Epithelial cell of esophagus (primary cell): ENCODE data around the gene AHRR.

Experiments
- DNase-seq: peaks from one replicate; pipeline ENCODE4 v3.0.0; 2010; ENCODE audit warnings: low read depth
- H3K4me3 ChIP-seq: 2 replicates; pipeline ENCODE4 v1.5.1; 2011; ENCODE audit warnings: mild to moderate bottlenecking, low read length, control low read depth
- CTCF ChIP-seq: IDR thresholded peaks from 2 replicates; pipeline ENCODE4 v1.5.1; 2011; ENCODE audit warnings: low read depth, mild to moderate bottlenecking, low read length, control low read depth, inconsistent platforms; ENCODE audit not compliant: insufficient read depth; ENCODE audit errors: missing control alignments

The AHRR gene

GRCh38 chr5:439636-440035 is 118.1 kb downstream of the AHRR start:
- H3K4me3 ChIP-seq: no peak overlapping the region
- no peak for DNase-seq
- no peak for TF ChIP-seq CTCF

- DNase-seq: no peak
- no peak for TF ChIP-seq CTCF
- no peak overlapping the region for H3K4me3 ChIP-seq
Measured at GRCh38 chr5:440401-441201, 119.1 kb downstream of the AHRR start.

- no peak for DNase-seq
- peak overlapping the region; percentile 96 for H3K4me3 ChIP-seq
- TF ChIP-seq CTCF: no peak
Measured at GRCh38 chr5:441996-442334, 120.5 kb downstream of the AHRR start.

DNA sequence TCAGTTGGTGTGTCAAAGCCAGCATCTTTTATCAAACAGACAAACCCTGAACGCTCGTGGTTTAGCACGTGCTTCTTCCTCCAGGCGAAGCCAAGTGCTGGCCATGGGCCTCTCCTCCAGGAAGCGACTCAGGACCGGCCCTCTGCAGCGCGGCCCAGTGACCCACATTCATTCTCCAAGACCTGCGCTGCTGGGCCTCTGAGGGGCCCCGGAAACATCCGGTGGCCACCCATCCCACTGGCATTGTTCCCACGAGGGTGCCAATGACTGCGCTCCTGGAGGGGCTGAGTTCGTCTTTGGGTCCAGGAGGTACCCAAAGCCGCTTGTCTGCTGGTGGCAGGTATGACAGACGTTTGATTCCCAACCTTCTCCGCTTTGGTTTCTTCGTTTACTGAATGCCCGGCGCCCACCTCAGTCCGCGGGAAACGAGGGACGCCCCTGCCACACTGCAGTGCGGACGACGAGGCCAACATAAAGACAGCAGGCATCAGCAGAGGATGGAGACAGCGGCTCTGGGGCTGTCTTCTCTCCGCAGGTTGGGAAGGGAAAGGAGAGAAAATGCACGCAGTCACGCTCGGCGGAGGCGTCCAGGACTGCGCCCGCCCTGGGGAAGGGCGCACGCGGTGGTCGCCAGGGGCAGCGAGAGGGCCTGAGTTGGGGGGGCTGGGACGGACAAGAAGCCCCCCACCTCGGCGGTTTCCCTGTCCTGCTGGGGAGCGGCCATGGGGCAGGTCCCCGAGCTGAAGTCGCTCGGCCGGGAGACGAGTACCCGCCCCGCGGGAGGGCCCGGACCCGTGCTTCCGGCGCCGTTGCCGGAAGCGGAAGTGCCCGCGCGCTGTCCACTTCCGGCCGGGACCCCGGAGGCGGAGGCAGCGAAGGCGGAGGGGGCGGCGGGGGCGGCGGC is 121.1 kb downstream of the AHRR start, which contains the start of gene EXOC3:
EXOC3 (plus strand) TSS at position 842 of the 904 bp plus-strand sequence. CDS start 3,030 bp downstream, outside the sequence.
- H3K4me3 ChIP-seq: peak within 1 kb of the TSS; percentile 96
- peak; percentile 71 for DNase-seq
- TF ChIP-seq CTCF: no peak

DNA sequence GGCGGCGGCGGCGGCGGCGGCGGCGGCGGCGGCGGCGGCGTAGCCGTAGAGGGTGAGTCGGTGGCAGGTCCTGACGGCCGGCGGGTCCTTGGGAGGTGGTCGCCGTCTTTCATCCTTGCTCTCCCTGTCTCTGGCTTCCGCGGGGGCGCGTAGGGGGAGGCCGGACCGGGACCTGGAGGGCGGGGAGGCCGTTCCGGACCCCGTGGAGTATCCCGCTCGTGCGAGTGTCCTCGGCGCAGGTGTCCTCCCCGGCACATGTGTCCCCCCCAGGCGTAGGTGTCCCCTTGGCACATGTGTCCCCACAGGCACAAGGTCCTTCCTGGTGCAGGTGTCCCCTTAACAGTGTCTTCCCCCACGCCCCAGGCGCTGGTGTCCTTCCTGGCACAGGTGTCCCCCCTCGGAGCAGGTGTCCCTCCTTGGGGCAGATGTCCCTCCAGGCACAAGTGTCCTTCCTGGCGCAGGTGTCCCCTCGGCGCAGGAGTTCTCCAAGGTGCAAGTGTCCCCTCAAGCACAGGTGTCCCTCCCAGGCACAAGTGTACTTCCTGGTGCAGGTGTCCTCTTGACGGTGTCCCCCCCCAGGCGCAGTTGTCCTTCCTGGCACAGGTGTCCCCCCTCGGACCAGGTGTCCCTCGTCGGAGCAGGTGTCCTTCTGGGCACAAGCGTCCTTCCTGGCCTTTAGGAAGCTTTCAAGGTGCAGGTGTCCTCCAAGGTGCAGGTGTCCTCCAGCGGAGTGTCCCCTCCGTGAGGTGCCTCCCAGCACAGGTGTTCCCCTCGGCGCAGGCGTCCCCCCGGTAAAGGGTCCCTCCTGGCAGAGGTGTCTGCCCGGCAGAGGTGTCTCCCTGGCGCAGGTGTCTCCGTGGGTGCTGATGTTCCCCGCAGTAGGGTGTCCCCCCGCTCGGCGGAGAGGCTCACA is 122.0 kb downstream of the AHRR start:
- DNase-seq: no peak
- peak overlapping the region; percentile 96 for H3K4me3 ChIP-seq
- TF ChIP-seq CTCF: no peak

GRCh38 chr5:444226-444625 is 122.7 kb downstream of the AHRR start:
- no peak for TF ChIP-seq CTCF
- H3K4me3 ChIP-seq: peak overlapping the region; percentile 96
- no peak for DNase-seq
